Activated gamma-delta T cell (primary cell): ENCODE measurements around the gene PCDHB5.
"Not testable (repeated sequence)": the region's sequence is repeated elsewhere in the genome, so short reads cannot be mapped to it uniquely, and the experiment has no call there.

Experiments
- DNase-seq: peaks from one replicate; lab custom pipeline; 2025; lab: John Stamatoyannopoulos, UW

The PCDHB5 gene

GRCh38 chr5:141152096-141152495 lies 17.1 kb downstream of the PCDHB5 start:
- DNase-seq: not testable (repeated sequence)

- no peak for DNase-seq
Observed at GRCh38 chr5:141155540-141156374, 20.8 kb downstream of the PCDHB5 start.

- not testable (repeated sequence) for DNase-seq
Observed at GRCh38 chr5:141157356-141157755, 22.4 kb downstream of the PCDHB5 start.

- DNase-seq: not testable (repeated sequence)
Observed at GRCh38 chr5:141157901-141158300, 22.9 kb downstream of the PCDHB5 start.

GRCh38 chr5:141172381-141173204 lies 37.6 kb downstream of the PCDHB5 start, which contains the start of gene PCDHB7:
Gene PCDHB7, plus strand, starts transcription at chr5:141172644. Its CDS starts 192 bp downstream, at chr5:141172836.
- no peak for DNase-seq

- not testable (repeated sequence) for DNase-seq
Observed at GRCh38 chr5:141174291-141175104, 39.5 kb downstream of the PCDHB5 start.

- no peak for DNase-seq
Observed at GRCh38 chr5:141175933-141176332, 40.9 kb downstream of the PCDHB5 start.

GRCh38 chr5:141177577-141178191 lies 42.7 kb downstream of the PCDHB5 start, which contains the start of gene PCDHB8:
Gene PCDHB8, plus strand, starts transcription at chr5:141177790. Its CDS starts 245 bp downstream, at chr5:141178035.
- DNase-seq: not testable (repeated sequence)

GRCh38 chr5:141179371-141179770 lies 44.4 kb downstream of the PCDHB5 start:
- DNase-seq: not testable (repeated sequence)

GRCh38 chr5:141179876-141180275 lies 44.9 kb downstream of the PCDHB5 start:
- DNase-seq: not testable (repeated sequence)

GRCh38 chr5:141180313-141180712 lies 45.3 kb downstream of the PCDHB5 start:
- DNase-seq: no peak

GRCh38 chr5:141182248-141182647 lies 47.2 kb downstream of the PCDHB5 start, which contains the start of gene PCDHB16:
Gene PCDHB16, plus strand, starts transcription at chr5:141182387. Its CDS starts 173 bp downstream, at chr5:141182560.
- no peak for DNase-seq

- DNase-seq: not testable (repeated sequence)
Observed at GRCh38 chr5:141184117-141184855, 49.3 kb downstream of the PCDHB5 start.

GRCh38 chr5:141186897-141187512 lies 52.0 kb downstream of the PCDHB5 start, which contains the start of gene PCDHB9:
Gene PCDHB9, plus strand, starts transcription at chr5:141187161. Its CDS starts 158 bp downstream, at chr5:141187319.
- no peak for DNase-seq
